Esophagus muscularis mucosa (tissue), 3 donors: Measurements from ENCODE around the gene C5orf47.

Source experiments
- CTCF ChIP-seq, 3 experiments: fragments of 200-600 bp in 2 of 3; fragments of 450-650 bp in 1 of 3; sonication (generic) in 2 of 3; IDR thresholded peaks; one replicate each; pipeline ENCODE4 v1.5.1; 2017 to 2019; ENCODE audit warnings: antibody characterized with exemption in 3 of 3, mild to moderate bottlenecking in 2 of 3, moderate library complexity in 1 of 3
- POLR2A ChIP-seq: fragments of 450-650 bp; IDR thresholded peaks from one replicate; pipeline ENCODE4 v1.6.1; 2017; ENCODE audit warnings: antibody characterized with exemption, moderate library complexity, mild to moderate bottlenecking, low read depth
- POLR2AphosphoS5 ChIP-seq, 2 donors: sonication (generic); formaldehyde crosslinking; IDR thresholded peaks; one replicate each; pipeline ENCODE4 v1.6.1; 2017; ENCODE audit warnings: antibody characterized with exemption in 2 of 2

GRCh38 chr5:173960986-173961385 lies 28.0 kb upstream of the C5orf47 start:
- TF ChIP-seq CTCF (IDR thresholded peaks at IDR 0.05) (no peak), POLR2A (no peak), POLR2AphosphoS5 (IDR thresholded peaks at IDR 0.05) (no peak)
